ENCODE results near the gene ANAPC10.

- TF ChIP-seq POLR2A (IDR thresholded peaks at IDR 0.05; ENCODE audit: low read length) (no peak), GATA1 (IDR thresholded peaks at IDR 0.05; ENCODE audit: low read depth, low read length) (no peak)
These were observed 27.4 kb upstream of the ANAPC10 start for GRCh38 chr4:145125396-145125795.

All from erythroblast (primary cell).